Neural progenitor cell (in vitro differentiated cells): ENCODE results near the gene ADCY5.

Source experiments
- CTCF ChIP-seq: fragments of 200-600 bp; sonication (generic); IDR thresholded peaks from 2 replicates; pipeline ENCODE4 v1.5.1; 2017; ENCODE audit warnings: antibody characterized with exemption, mild to moderate bottlenecking
- EZH2 ChIP-seq: fragments of 200-600 bp; sonication (generic); IDR thresholded peaks from 2 replicates; pipeline ENCODE4 v1.6.1; 2017; ENCODE audit warnings: antibody characterized with exemption, mild to moderate bottlenecking, moderate library complexity
- EZH2phosphoT487 ChIP-seq: fragments of 200-600 bp; sonication (generic); IDR thresholded peaks from 2 replicates; pipeline ENCODE4 v1.6.1; 2017; ENCODE audit warnings: antibody characterized with exemption

- TF ChIP-seq EZH2phosphoT487 (no peak), CTCF (no peak), EZH2 (no peak)
Observed at GRCh38 chr3:123397050-123397590, 51.8 kb downstream of the ADCY5 start.
